Endothelial cell of umbilical vein (primary cell): ENCODE measurements around the gene FOXP1. TPM values are rescaled to one million over a fixed set of nuclear protein-coding genes. Genes with fewer than 3 reads are reported as not detected.

Experiments used
- BruUV-seq: library from RNA; stranded (reverse); fragments of 400-500 nt; replicated peaks from 2 replicates; lab custom pipeline; 2021; lab: Mats Ljungman, UMichigan
- CTCF ChIA-PET: fragments of 300-600, 350-600 bp; sonication (Branson Sonifier 250); formaldehyde crosslinking; loops from one replicate; lab custom pipeline; 2021; ENCODE audit warnings: antibody characterized with exemption, inconsistent platforms; lab: Charles Lee
- POLR2A ChIA-PET: fragments of 300-600, 350-600 bp; sonication (Branson Sonifier 250); formaldehyde crosslinking; loops from one replicate; lab custom pipeline; 2021; ENCODE audit warnings: antibody characterized with exemption, inconsistent platforms; lab: Charles Lee
- DNase-seq: peaks from one replicate; pipeline ENCODE4 v3.0.0-alpha.2; 2011; ENCODE audit warnings: low read depth, low spot score
- FAIRE-seq: peaks from 2 replicates; lab custom pipeline; 2011; peaks lifted over from hg19 to GRCh38; lab: Jason Lieb, UNC
- H2AFZ ChIP-seq: 2 replicates; pipeline ENCODE4 v1.6.0; 2012; ENCODE audit warnings: low read depth, low read length, control low read depth, inconsistent platforms
- H3K27ac ChIP-seq: 2 replicates; pipeline ENCODE4 v1.5.1; 2011; ENCODE audit warnings: low read depth, mild to moderate bottlenecking, control low read depth, low read length, moderate library complexity; ENCODE audit not compliant: insufficient read depth
- H3K27me3 ChIP-seq, 2 experiments: 2 replicates each; pipeline versions ENCODE4 v1.6.0 to v1.6.1; 2011; ENCODE audit warnings: low read length in 2 of 2, mixed read lengths in 1 of 2; ENCODE audit not compliant: control insufficient read depth in 2 of 2, insufficient read depth in 2 of 2
- H3K36me3 ChIP-seq, 2 experiments: 2 replicates in 1 of 2; 3 replicates in 1 of 2; pipeline ENCODE4 v1.5.1; 2011; ENCODE audit warnings: low read length in 2 of 2, mild to moderate bottlenecking in 1 of 2, moderate library complexity in 1 of 2; ENCODE audit not compliant: control insufficient read depth in 2 of 2, insufficient read depth in 2 of 2; ENCODE audit errors: extremely low read depth in 1 of 2
- H3K4me1 ChIP-seq: 3 replicates; pipeline ENCODE4 v1.5.1; 2011; ENCODE audit warnings: mild to moderate bottlenecking, low read length; ENCODE audit not compliant: control insufficient read depth, insufficient read depth; ENCODE audit errors: extremely low read depth
- H3K4me2 ChIP-seq: 2 replicates; pipeline ENCODE4 v1.6.1; 2011; ENCODE audit warnings: low read length, control low read depth, mixed read lengths; ENCODE audit not compliant: insufficient read depth
- H3K4me3 ChIP-seq, 3 experiments: fragments of 200-600 bp in 1 of 3; sonication (generic), shearing (Covaris generic) in 1 of 3; replicated peaks in 1 of 3; 2 replicates each; pipeline ENCODE4 v1.5.1; 2011 to 2016; ENCODE audit warnings: control low read depth in 3 of 3, low read length in 3 of 3, mild to moderate bottlenecking in 2 of 3, inconsistent platforms in 1 of 3, low read depth in 1 of 3, moderate library complexity in 1 of 3; ENCODE audit not compliant: insufficient read depth in 1 of 3
- H3K79me2 ChIP-seq: 2 replicates; pipeline ENCODE4 v1.6.0; 2012; ENCODE audit warnings: low read length, inconsistent platforms; ENCODE audit not compliant: control insufficient read depth, insufficient read depth
- H3K9ac ChIP-seq: replicated peaks from 2 replicates; pipeline ENCODE3; 2011; ENCODE audit warnings: low read length, control low read depth; ENCODE audit not compliant: insufficient read depth; ENCODE audit errors: extremely low read depth
- H3K9me1 ChIP-seq: replicated peaks from 3 replicates; pipeline ENCODE4 v1.6.0; 2011; ENCODE audit warnings: mild to moderate bottlenecking, low read length; ENCODE audit not compliant: control insufficient read depth, insufficient read depth; ENCODE audit errors: extremely low read depth
- H3K9me3 ChIP-seq: replicated peaks from 2 replicates; pipeline ENCODE4 v1.5.1; 2012; ENCODE audit warnings: low read length, inconsistent platforms; ENCODE audit not compliant: control insufficient read depth, insufficient read depth
- H4K20me1 ChIP-seq: replicated peaks from 2 replicates; pipeline ENCODE3; 2011; ENCODE audit warnings: mild to moderate bottlenecking, low read length; ENCODE audit not compliant: control insufficient read depth, insufficient read depth; ENCODE audit errors: extremely low read depth
- CTCF ChIP-seq, 2 donors: IDR thresholded peaks; 1 replicate in 1 of 2; 2 replicates in 1 of 2; pipeline ENCODE4 v1.5.1; 2011; ENCODE audit warnings: low read length in 2 of 2, mild to moderate bottlenecking in 2 of 2, moderate library complexity in 2 of 2, control low read depth in 1 of 2, inconsistent platforms in 1 of 2, low read depth in 1 of 2; ENCODE audit not compliant: insufficient read depth in 1 of 2; ENCODE audit errors: extremely low read depth in 1 of 2
- EZH2 ChIP-seq: IDR thresholded peaks from 2 replicates; pipeline ENCODE4 v1.6.1; 2012; ENCODE audit warnings: borderline replicate concordance, low read depth, mild to moderate bottlenecking, moderate library complexity, low read length, inconsistent platforms; ENCODE audit not compliant: severe bottlenecking
- FOS ChIP-seq: IDR thresholded peaks from 2 replicates; pipeline ENCODE4 v1.6.1; 2011; ENCODE audit warnings: mild to moderate bottlenecking, low read length, moderate library complexity, borderline replicate concordance; ENCODE audit not compliant: insufficient read depth
- GATA2 ChIP-seq: IDR thresholded peaks from 2 replicates; pipeline ENCODE4 v1.7.0; 2011; ENCODE audit warnings: low read depth, mild to moderate bottlenecking, moderate library complexity, mixed read lengths, low read length; ENCODE audit not compliant: insufficient read length, insufficient read depth
- JUN ChIP-seq: IDR thresholded peaks from 2 replicates; pipeline ENCODE4 v1.6.1; 2011; ENCODE audit warnings: borderline replicate concordance, low read depth; ENCODE audit not compliant: insufficient read length, insufficient read depth
- MAX ChIP-seq: IDR thresholded peaks from 2 replicates; pipeline ENCODE4 v1.6.1; 2011; ENCODE audit not compliant: insufficient read depth, insufficient read length
- MYC ChIP-seq: IDR thresholded peaks from one replicate; pipeline ENCODE4 v1.6.1; 2011; ENCODE audit warnings: mild to moderate bottlenecking, low read depth, low read length
- POLR2A ChIP-seq: IDR thresholded peaks from 2 replicates; pipeline ENCODE4 v1.6.1; 2012; ENCODE audit warnings: low read depth, mild to moderate bottlenecking, control low read depth, low read length
- POLR2AphosphoS5 ChIP-seq: IDR thresholded peaks from 2 replicates; pipeline ENCODE4 v1.6.1; 2012; ENCODE audit warnings: low read depth, mild to moderate bottlenecking, control low read depth, low read length, moderate library complexity; ENCODE audit not compliant: insufficient read depth
- dilution Hi-C: fragments of 300-500 bp; cut with MboI; formaldehyde crosslinking; loops from one replicate; pipeline ENCODE4 v1.15.0; 2019; ENCODE audit warnings: low sequenced_read_pairs; ENCODE audit not compliant: extremely low pct_ligation_motif_present
- intact Hi-C: fragments of 100-400 bp; cut with micrococcal nuclease; formaldehyde crosslinking; loops from one replicate; pipeline ENCODE4 v1.10.0; 2022
- polyA plus RNA-seq, 4 experiments: library from polyadenylated mRNA; depleted of rRNA in 3 of 4; stranded (reverse) in 3 of 4; unstranded in 1 of 4; fragments of >200 nt; gene quantifications; 2 replicates each; pipeline versions ENCODE4 v1.2.1 to v1.2.3, GENCODE V29; 2011 to 2012; ENCODE audit warnings: missing spikeins in 1 of 4
- total RNA-seq: library from RNA; stranded (reverse); gene quantifications from 2 replicates; pipeline ENCODE4 v1.2.3, GENCODE V29; 2021

The FOXP1 gene
- total and polyA plus RNA-seq, 2 donors (not counting 3 experiments of a cell fraction or from before 2014, with no cell fraction given) = 41.0 to 107 TPM

- no peaks in the 10 kb centered on the region for H3K79me2 ChIP-seq
- DNase-seq (no peak), FAIRE-seq (no peak)
- no peaks in the 10 kb centered on the region for H3K9me1 ChIP-seq
- H3K4me3 ChIP-seq = no peak overlapping the region
- ChIA-PET CTCF (interaction anchor here (1.5 kb wide), 1 partner anchor 9 kb away, joined by 3 read pairs; no protein-coding TSS in a partner anchor), POLR2A (no interaction called here)
- no peak overlapping the region for H2AFZ ChIP-seq
- H3K9me3 ChIP-seq = no peaks in the 10 kb centered on the region
- no peak overlapping the region for H3K27ac ChIP-seq
- no peaks in the 10 kb centered on the region for H3K36me3 ChIP-seq
- H4K20me1 ChIP-seq = no peaks in the 10 kb centered on the region
- intact Hi-C loops = no loop called here
- dilution Hi-C loops = no loop called here
- BruUV-seq = no TSS peak
- H3K9ac ChIP-seq = no peak overlapping the region
- peaks cover 2% of the 10 kb centered on the region for H3K4me1 ChIP-seq
- no peaks in the 10 kb centered on the region for H3K27me3 ChIP-seq
- no peak for TF ChIP-seq POLR2A
- TF ChIP-seq JUN = no peak
- no peak for TF ChIP-seq EZH2
- TF ChIP-seq GATA2 = no peak
- TF ChIP-seq MAX = no peak
- no peak for TF ChIP-seq FOS
- no peak for TF ChIP-seq MYC
- no peak for TF ChIP-seq POLR2AphosphoS5
- no peak for TF ChIP-seq CTCF (IDR thresholded peaks at IDR 0.05; ENCODE audit: extremely low read depth in 1 of 2, insufficient read depth in 1 of 2, low read depth in 1 of 2, low read length in 2 of 2)
- no peak overlapping the region for H3K4me2 ChIP-seq
These were observed 363.5 kb downstream of the FOXP1 start for GRCh38 chr3:71219744-71220638.
